PC-3 (cell line): ENCODE results near the gene YTHDF1.

Experiments used
- CTCF ChIP-seq: fragments of 300-600 bp; sonication (generic); conservative IDR thresholded peaks from 2 replicates; pipeline ENCODE4 v1.5.1; 2017; ENCODE audit warnings: antibody characterized with exemption, low read depth, mild to moderate bottlenecking, low read length
- EZH2phosphoT487 ChIP-seq: fragments of 300-600 bp; sonication (generic); IDR thresholded peaks from 2 replicates; pipeline ENCODE4 v1.6.1; 2018; ENCODE audit warnings: mild to moderate bottlenecking, antibody characterized with exemption, low read length, borderline replicate concordance

GRCh38 chr20:63194007-63194796, 21.7 kb downstream of the YTHDF1 start:
- TF ChIP-seq CTCF (no peak), EZH2phosphoT487 (no peak)
